ENCODE measurements around the gene BHMT. TPM values are rescaled to one million over a fixed set of nuclear protein-coding genes. Genes with fewer than 3 reads are reported as not detected.

The BHMT gene
- total and polyA plus RNA-seq, 9 of the 15 experiments (the other 6 are each of a cell fraction or from before 2014, with no cell fraction given), result not detected

GRCh38 chr5:79130781-79131180, 19.2 kb downstream of the BHMT start:
- no peak overlapping the region for H3K9ac ChIP-seq (ENCODE audit: insufficient read depth in 1 of 2, low read depth in 2 of 2, low read length in 2 of 2)
- no peak overlapping the region for H3K4me2 ChIP-seq (ENCODE audit: insufficient read depth, low read length)
- H4K20me1 ChIP-seq (replicated peaks; ENCODE audit: control insufficient read depth, insufficient read depth, low read length), result no peaks in the 10 kb centered on the region
- in situ Hi-C loops (cut with MboI) (loop anchor here (5.0 to 10.0 kb wide), 2 partner anchors 103 to 334 kb away; no protein-coding TSS in a partner anchor), intact Hi-C loops (cut with micrococcal nuclease) (loop anchor here (5.0 kb wide), 4 partner anchors 107 to 952 kb away; partner anchors contain the start of gene JMY)
- H3K27ac ChIP-seq (ENCODE audit: extremely low read depth, low read depth, low read length), result no peak overlapping the region
- ATAC-seq (no peak), DNase-seq (ENCODE audit: extremely low read depth in 1 of 4, low spot score in 3 of 4) (no peak), FAIRE-seq (no peak)
- H3K4me1 ChIP-seq (replicated peaks in 1 of 2; ENCODE audit: control insufficient read depth in 2 of 2, insufficient read depth in 2 of 2, low read length in 2 of 2), result peaks cover 3% of the 10 kb centered on the region in 2 experiments; a peak in 1 of 5 replicates
- no peak overlapping the region for H2AFZ ChIP-seq (ENCODE audit: low read depth, low read length)
- no peak overlapping the region for H3K4me3 ChIP-seq
- H3K27me3 ChIP-seq (ENCODE audit: control insufficient read depth in 2 of 2, insufficient read depth in 2 of 2, low read length in 2 of 2), result no peaks in the 10 kb centered on the region
- 8% methylated on average over 6 of the region's 6 CpGs for WGBS (ENCODE audit: insufficient coverage, low coverage, missing lambda C conversion rate)
- H3K9me1 ChIP-seq (ENCODE audit: control insufficient read depth, insufficient read depth, low read length), result no peaks in the 10 kb centered on the region
- no peaks in the 10 kb centered on the region for H3K36me3 ChIP-seq (ENCODE audit: control insufficient read depth, insufficient read depth, low read length)
- ChIA-PET CTCF (ENCODE audit: low intra/inter-chr PET ratio) (interaction anchor here (5.0 kb wide), 1 partner anchor 106 kb away, joined by 62 read pairs; no protein-coding TSS in a partner anchor), POLR2A (interaction anchor here (0.6 kb wide), 1 partner anchor 107 kb away, joined by 3 read pairs; no protein-coding TSS in a partner anchor)
- no peaks in the 10 kb centered on the region for H3K9me3 ChIP-seq (replicated peaks; ENCODE audit: control insufficient read depth, insufficient read depth, low read depth, low read length)
- TF ChIP-seq HDAC6 (IDR thresholded peaks at IDR 0.05; ENCODE audit: low read depth, low read length), result no peak
- TF ChIP-seq ZNF175 (CRISPR knock-in tag; IDR thresholded peaks at IDR 0.05; ENCODE audit: low read depth), result no peak
- no peak for TF ChIP-seq ZNF217 (CRISPR knock-in tag; IDR thresholded peaks at IDR 0.05)
- TF ChIP-seq ZNF511 (CRISPR knock-in tag; IDR thresholded peaks at IDR 0.05), result no peak
- TF ChIP-seq FOXP1 (CRISPR knock-in tag; IDR thresholded peaks at IDR 0.05), result no peak
- no peak for TF ChIP-seq NFIX (CRISPR knock-in tag; IDR thresholded peaks at IDR 0.05; ENCODE audit: low read depth)
- no peak for TF ChIP-seq ATF2 (CRISPR knock-in tag; IDR thresholded peaks at IDR 0.05)
- no peak for TF ChIP-seq ZNF778 (CRISPR knock-in tag; IDR thresholded peaks at IDR 0.05)
- TF ChIP-seq POLR2AphosphoS5 (IDR thresholded peaks at IDR 0.05; ENCODE audit: control insufficient read depth, insufficient read depth, low read depth, low read length), result no peak
- no peaks in the 10 kb centered on the region for H3K79me2 ChIP-seq (ENCODE audit: control insufficient read depth, insufficient read depth, low read length)
- BruUV-seq (replicated peaks), result no TSS peak
